Upper lobe of left lung (tissue), 6 donors: ENCODE results near the gene CSNK1D. TPM values are rescaled to one million over a fixed set of nuclear protein-coding genes. Genes with fewer than 3 reads are reported as not detected.

Experiments
- ATAC-seq, 2 donors: fragments of 200-7000 bp; cut with Tn5 transposase; one replicate each; pipeline ENCODE4 v1.9.1; 2022; ENCODE audit warnings: mild to moderate bottlenecking in 2 of 2, moderate library complexity in 2 of 2; ENCODE audit not compliant: low FRiP score in 2 of 2
- DNase-seq, 2 donors: peaks; one replicate each; pipeline ENCODE4 v3.0.0-alpha.2; 2019 to 2020
- H3K27ac ChIP-seq, 4 donors: fragments of 200-600 bp; sonication (generic); one replicate each; pipeline ENCODE4 v1.5.1; 2016 to 2019
- H3K27me3 ChIP-seq, 4 donors: fragments of 200-600 bp; sonication (generic); one replicate each; pipeline ENCODE4 v1.5.1; 2017 to 2019
- H3K36me3 ChIP-seq, 4 donors: fragments of 200-600 bp; sonication (generic); one replicate each; pipeline ENCODE4 v1.5.1; 2016 to 2019
- H3K4me1 ChIP-seq, 4 donors: fragments of 200-600 bp; sonication (generic); one replicate each; pipeline ENCODE4 v1.5.1; 2018 to 2019
- H3K4me3 ChIP-seq, 4 donors: fragments of 200-600 bp; sonication (generic); one replicate each; pipeline ENCODE4 v1.5.1; 2017 to 2019; ENCODE audit warnings: mild to moderate bottlenecking in 2 of 4, moderate library complexity in 1 of 4
- H3K9me3 ChIP-seq, 4 donors: fragments of 200-600 bp; sonication (generic); one replicate each; pipeline ENCODE4 v1.5.1; 2018 to 2019
- CTCF ChIP-seq, 6 experiments: fragments of 450-650 bp in 4 of 6; fragments of 200-600 bp in 2 of 6; sonication (generic) in 2 of 6; IDR thresholded peaks; one replicate each; pipeline ENCODE4 v1.5.1; 2016 to 2019; ENCODE audit warnings: antibody characterized with exemption in 6 of 6
- EP300 ChIP-seq, 4 donors: sonication (generic); formaldehyde crosslinking; IDR thresholded peaks; one replicate each; pipeline ENCODE4 v1.5.1; 2017; ENCODE audit warnings: antibody characterized with exemption in 4 of 4, control low read depth in 2 of 4
- POLR2A ChIP-seq, 4 donors: fragments of 450-650 bp; IDR thresholded peaks; one replicate each; pipeline ENCODE4 v1.5.1; 2016 to 2017; ENCODE audit warnings: antibody characterized with exemption in 4 of 4, mild to moderate bottlenecking in 2 of 4
- POLR2AphosphoS5 ChIP-seq, 2 donors: sonication (generic); formaldehyde crosslinking; IDR thresholded peaks; one replicate each; pipeline ENCODE4 v1.5.1; 2017; ENCODE audit warnings: antibody characterized with exemption in 2 of 2
- WGBS, 2 donors: methylation state at CpG; one replicate each; pipeline ENCODE4 v1.1.5; 2017 to 2018; 5-methylcytosine and 5-hydroxymethylcytosine counted together
- total RNA-seq, 6 donors: library from RNA; depleted of rRNA in 4 of 6; stranded (reverse); fragments of >200 nt in 4 of 6; gene quantifications; one replicate each; pipeline versions ENCODE4 v1.1.0 to v1.2.1, GENCODE V29; 2016 to 2021
- donor health status: DM: no; HTN: no; CAD: no; lungs with moderate emphysema.
- donor health status: DM: no; HTN: yes; CAD: no; lungs with severe emphysema.

CSNK1D gene
- total RNA-seq, 6 donors from 2014 or later = 80.6 to 228 (median 152) TPM

GRCh38 chr17:82274134-82275020 lies 877 bp upstream of the CSNK1D start:
- 71 to 77% methylated on average over 15 to 27 of the region's 27 CpGs for WGBS, 2 donors
- TF ChIP-seq POLR2A (IDR thresholded peaks at IDR 0.05) (no peak), POLR2AphosphoS5 (IDR thresholded peaks at IDR 0.05) (no peak), EP300 (IDR thresholded peaks at IDR 0.05) (no peak), CTCF (IDR thresholded peaks at IDR 0.05) (no peak)
- H3K27ac ChIP-seq = peak overlapping the region; percentile 96 to 100 (median 98)
- no peaks in the 10 kb centered on the region for H3K27me3 ChIP-seq
- no peaks in the 10 kb centered on the region for H3K9me3 ChIP-seq
- H3K36me3 ChIP-seq = peaks cover 2 to 28% (median 19%) of the 10 kb centered on the region in 4 donors
- H3K4me3 ChIP-seq = peak overlapping the region; percentile 70 to 100 (median 84)
- DNase-seq = no peak
- ATAC-seq = no peak
- peaks cover 36 to 46% (median 44%) of the 10 kb centered on the region in 4 donors for H3K4me1 ChIP-seq

- H3K4me1 ChIP-seq = peaks cover 53 to 63% (median 61%) of the 10 kb centered on the region in 4 donors
- WGBS, 2 donors = 1 to 2% methylated on average over 15 of the region's 57 CpGs
These were observed 789 bp downstream of the CSNK1D start for GRCh38 chr17:82272495-82273326.

GRCh38 chr17:82271401-82271800 lies 2.1 kb downstream of the CSNK1D start:
- peak overlapping the region in 2 of 4 donors; percentile 73 to 95 for H3K4me3 ChIP-seq
- H3K27ac ChIP-seq = peak overlapping the region in 3 of 4 donors; percentile 96 to 100 (median 97)
- WGBS, 2 donors = 80 to 89% methylated on average over 6 of the region's 6 CpGs
- no peak for DNase-seq
- peaks cover 65 to 76% (median 73%) of the 10 kb centered on the region in 4 donors for H3K4me1 ChIP-seq
- no peaks in the 10 kb centered on the region for H3K9me3 ChIP-seq
- no peaks in the 10 kb centered on the region for H3K27me3 ChIP-seq
- no peak for ATAC-seq
- H3K36me3 ChIP-seq = peaks cover 2 to 41% (median 21%) of the 10 kb centered on the region in 4 donors
- TF ChIP-seq POLR2AphosphoS5 (IDR thresholded peaks at IDR 0.05) = no peak
- no peak for TF ChIP-seq POLR2A (IDR thresholded peaks at IDR 0.05)
- no peak for TF ChIP-seq CTCF (IDR thresholded peaks at IDR 0.05)
- no peak for TF ChIP-seq EP300 (IDR thresholded peaks at IDR 0.05)

More at GRCh38 chr17:82272495-82273326, 789 bp downstream of the CSNK1D start:
- Histone ChIP-seq H3K27me3 (no peaks in the 10 kb centered on the region), H3K36me3 (peaks cover 2 to 38% (median 19%) of the 10 kb centered on the region in 4 donors), H3K27ac (peak overlapping the region; percentile 96 to 100 (median 98)), H3K9me3 (no peaks in the 10 kb centered on the region), H3K4me3 (peak overlapping the region; percentile 70 to 100 (median 84))
- DNase-seq = peak; percentile 77 to 85
- peak; percentile 49 to 61 for ATAC-seq
- TF ChIP-seq CTCF (IDR thresholded peaks at IDR 0.05) (no peak), POLR2A (IDR thresholded peaks at IDR 0.05) (peak in 1 of 4 donors; percentile 17), EP300 (IDR thresholded peaks at IDR 0.05) (no peak), POLR2AphosphoS5 (IDR thresholded peaks at IDR 0.05) (peak in 1 of 2 donors; percentile 37)

- DNase-seq = no peak
- H3K27me3 ChIP-seq = no peaks in the 10 kb centered on the region
- no peak for TF ChIP-seq POLR2AphosphoS5 (IDR thresholded peaks at IDR 0.05)
- no peak for TF ChIP-seq CTCF (IDR thresholded peaks at IDR 0.05)
- TF ChIP-seq POLR2A (IDR thresholded peaks at IDR 0.05) = no peak
- no peak for TF ChIP-seq EP300 (IDR thresholded peaks at IDR 0.05)
- no peak for ATAC-seq
- H3K4me3 ChIP-seq = peak overlapping the region in 1 of 4 donors; percentile 73
- H3K4me1 ChIP-seq = peaks cover 72 to 82% (median 80%) of the 10 kb centered on the region in 4 donors
- H3K9me3 ChIP-seq = no peaks in the 10 kb centered on the region
- peaks cover 6 to 49% (median 27%) of the 10 kb centered on the region in 4 donors for H3K36me3 ChIP-seq
- peak overlapping the region in 2 of 4 donors; percentile 10 to 97 for H3K27ac ChIP-seq
- 82 to 85% methylated on average over 12 of the region's 12 CpGs for WGBS, 2 donors
These were observed 2.8 kb downstream of the CSNK1D start for GRCh38 chr17:82270651-82271050.
